GM19397 (cell line): ENCODE data around the gene XRN2.
A peak's percentile ranks its signal among the peaks of the same experiment; 100 is the strongest.

Experiments used
- ATAC-seq: cut with Tn5 transposase; IDR thresholded peaks from one replicate; pipeline ENCODE4 v1.9.1; 2021; ENCODE audit warnings: mild to moderate bottlenecking, moderate library complexity; ENCODE audit not compliant: unreplicated experiment

Gene XRN2, protein sequence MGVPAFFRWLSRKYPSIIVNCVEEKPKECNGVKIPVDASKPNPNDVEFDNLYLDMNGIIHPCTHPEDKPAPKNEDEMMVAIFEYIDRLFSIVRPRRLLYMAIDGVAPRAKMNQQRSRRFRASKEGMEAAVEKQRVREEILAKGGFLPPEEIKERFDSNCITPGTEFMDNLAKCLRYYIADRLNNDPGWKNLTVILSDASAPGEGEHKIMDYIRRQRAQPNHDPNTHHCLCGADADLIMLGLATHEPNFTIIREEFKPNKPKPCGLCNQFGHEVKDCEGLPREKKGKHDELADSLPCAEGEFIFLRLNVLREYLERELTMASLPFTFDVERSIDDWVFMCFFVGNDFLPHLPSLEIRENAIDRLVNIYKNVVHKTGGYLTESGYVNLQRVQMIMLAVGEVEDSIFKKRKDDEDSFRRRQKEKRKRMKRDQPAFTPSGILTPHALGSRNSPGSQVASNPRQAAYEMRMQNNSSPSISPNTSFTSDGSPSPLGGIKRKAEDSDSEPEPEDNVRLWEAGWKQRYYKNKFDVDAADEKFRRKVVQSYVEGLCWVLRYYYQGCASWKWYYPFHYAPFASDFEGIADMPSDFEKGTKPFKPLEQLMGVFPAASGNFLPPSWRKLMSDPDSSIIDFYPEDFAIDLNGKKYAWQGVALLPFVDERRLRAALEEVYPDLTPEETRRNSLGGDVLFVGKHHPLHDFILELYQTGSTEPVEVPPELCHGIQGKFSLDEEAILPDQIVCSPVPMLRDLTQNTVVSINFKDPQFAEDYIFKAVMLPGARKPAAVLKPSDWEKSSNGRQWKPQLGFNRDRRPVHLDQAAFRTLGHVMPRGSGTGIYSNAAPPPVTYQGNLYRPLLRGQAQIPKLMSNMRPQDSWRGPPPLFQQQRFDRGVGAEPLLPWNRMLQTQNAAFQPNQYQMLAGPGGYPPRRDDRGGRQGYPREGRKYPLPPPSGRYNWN

GRCh38 chr20:21303061-21303871 lies at the start of gene XRN2:
TSS of gene XRN2 (plus strand) at chr20:21303331. CDS start at chr20:21303399, 68 bp downstream.
- peak; percentile 97 for ATAC-seq

GRCh38 chr20:21257192-21257591 lies 45.9 kb upstream of the XRN2 start:
- ATAC-seq: no peak

DNA sequence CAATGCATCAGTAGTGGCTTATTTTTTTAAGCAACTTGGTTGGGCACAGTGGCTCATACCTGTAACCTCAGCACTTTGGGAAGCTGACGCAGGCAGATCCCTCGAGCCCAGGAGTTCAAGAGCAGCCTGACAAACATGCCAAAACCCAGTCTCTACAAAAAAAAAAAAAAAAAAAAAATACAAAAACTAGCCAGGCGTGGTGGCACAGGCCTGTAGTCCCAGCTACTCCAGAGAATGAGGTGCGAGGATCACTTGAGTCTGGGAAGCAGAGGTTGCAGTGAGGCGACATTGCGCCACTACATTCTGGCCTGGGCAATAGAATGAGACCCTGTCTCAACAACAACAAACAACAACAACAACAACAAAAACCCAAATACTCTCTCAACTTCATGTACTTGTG lies 44.7 kb upstream of the XRN2 start:
- no peak for ATAC-seq

GRCh38 chr20:21259346-21259745 lies 43.8 kb upstream of the XRN2 start:
- ATAC-seq: no peak

DNA sequence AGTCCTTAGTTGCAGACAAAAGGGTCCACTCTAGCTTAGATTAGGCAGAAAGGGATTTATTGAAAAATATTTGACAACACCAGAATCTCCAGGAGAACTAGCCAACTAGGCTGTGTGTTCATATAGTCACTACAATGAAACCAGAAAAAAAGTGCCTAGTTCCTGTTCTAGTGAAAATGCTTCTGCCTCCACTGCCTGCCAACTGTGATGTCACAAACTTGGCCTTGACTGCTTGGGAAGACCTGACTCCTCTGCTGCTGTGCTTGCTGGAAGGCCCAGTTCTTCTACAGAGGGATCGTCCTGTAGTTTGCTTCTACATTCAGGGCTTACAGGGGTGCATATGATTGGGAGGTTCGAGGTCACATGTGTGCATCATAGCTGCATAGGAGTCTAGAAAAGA lies 40.3 kb upstream of the XRN2 start:
- no peak for ATAC-seq

- ATAC-seq: no peak
Measured at GRCh38 chr20:21265261-21266190, 37.6 kb upstream of the XRN2 start.

- ATAC-seq: no peak
Measured at GRCh38 chr20:21266191-21266536, 37.0 kb upstream of the XRN2 start.

- no peak for ATAC-seq
Measured at GRCh38 chr20:21269772-21270171, 33.4 kb upstream of the XRN2 start.

- ATAC-seq: no peak
Measured at GRCh38 chr20:21270806-21271205, 32.3 kb upstream of the XRN2 start.

- peak; percentile 32 for ATAC-seq
Measured at GRCh38 chr20:21272279-21272678, 30.9 kb upstream of the XRN2 start.

GRCh38 chr20:21272679-21273078 lies 30.5 kb upstream of the XRN2 start:
- peak; percentile 63 for ATAC-seq

DNA sequence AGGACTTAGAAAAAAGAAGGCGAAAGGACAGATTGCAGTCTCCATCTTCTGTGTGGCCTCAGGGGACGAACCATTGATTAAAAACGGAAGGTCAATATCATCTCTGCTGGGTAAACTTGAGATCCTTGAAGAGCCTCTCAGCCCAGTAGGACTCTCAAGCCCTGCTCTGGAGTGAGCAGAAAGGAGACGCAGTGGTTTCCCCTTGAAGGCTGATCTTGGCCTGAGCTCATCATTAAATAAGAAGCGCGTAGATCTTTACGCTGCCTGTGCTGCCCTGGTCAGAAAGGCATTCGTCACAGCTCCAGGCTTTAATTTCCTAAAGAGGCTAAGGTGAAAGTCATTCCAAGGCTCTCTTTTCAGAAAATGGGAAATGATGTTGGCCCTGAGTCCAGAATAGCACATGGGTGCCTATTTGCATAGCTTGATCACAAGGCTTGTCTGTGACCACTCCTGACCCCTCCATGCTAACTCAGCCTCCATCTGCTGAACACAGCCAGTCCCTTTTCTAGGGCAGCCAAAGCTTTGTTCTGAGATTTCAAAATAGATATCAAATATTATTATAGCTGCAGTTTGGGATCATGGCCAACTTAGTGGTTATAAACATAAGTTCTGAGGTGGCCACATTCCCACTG lies 29.3 kb upstream of the XRN2 start:
- ATAC-seq: no peak

DNA sequence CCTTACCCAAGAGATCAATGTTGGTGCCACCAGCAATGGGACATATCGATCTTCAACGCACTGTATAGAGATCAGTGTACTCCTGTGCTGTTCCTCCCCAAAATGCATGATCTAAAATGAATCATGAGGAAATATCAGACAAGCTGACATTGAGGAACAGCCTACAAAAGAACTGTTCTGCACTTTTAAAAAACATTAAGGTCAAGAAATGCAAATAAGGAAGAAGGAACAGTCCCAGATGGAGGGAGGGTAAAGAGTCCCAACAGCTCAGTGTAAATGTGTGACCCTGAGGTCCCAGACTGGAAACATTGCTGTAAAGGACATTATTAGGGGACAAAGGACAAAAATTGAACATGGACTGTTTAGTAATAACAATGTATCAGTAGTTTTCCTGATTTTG lies 24.3 kb upstream of the XRN2 start:
- ATAC-seq: no peak

DNA sequence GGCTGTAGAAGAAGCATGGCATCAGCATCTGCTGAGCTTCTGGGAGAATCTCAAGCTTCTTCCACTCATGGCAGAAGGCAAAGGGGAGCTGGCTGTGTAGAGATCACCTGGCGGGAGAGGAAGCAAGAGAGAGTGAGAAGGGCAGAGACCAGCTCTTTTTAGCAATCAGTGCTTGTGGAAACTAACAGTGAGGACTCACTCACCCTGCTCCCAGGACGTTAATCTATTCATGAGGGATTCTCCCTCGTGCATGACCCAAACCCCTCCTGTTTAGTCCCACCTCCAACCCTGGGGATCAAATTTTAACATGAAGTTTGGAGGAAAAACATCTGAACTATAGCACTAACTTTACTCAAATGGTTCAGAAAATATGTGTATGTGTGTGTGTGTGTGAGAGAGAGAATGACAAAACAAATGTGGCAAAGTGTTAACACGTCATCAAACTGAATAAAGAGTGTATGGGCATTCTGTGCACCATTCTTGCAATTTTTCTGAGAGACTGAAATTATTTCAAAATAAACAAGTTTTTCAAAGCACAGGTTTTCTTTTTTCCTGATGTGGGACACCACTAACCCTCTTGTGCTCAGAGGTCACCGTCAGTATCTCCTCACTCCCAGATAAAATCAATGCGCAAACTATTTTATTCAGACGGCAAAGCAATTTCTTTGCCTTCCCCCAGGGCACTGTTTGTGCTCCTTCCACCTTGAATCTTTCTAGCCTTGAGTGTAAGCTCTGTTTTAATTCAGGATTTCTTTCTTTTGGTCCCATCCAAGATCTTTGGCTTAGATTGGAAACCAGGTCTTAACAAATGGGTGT lies 23.2 kb upstream of the XRN2 start:
- no peak for ATAC-seq

DNA sequence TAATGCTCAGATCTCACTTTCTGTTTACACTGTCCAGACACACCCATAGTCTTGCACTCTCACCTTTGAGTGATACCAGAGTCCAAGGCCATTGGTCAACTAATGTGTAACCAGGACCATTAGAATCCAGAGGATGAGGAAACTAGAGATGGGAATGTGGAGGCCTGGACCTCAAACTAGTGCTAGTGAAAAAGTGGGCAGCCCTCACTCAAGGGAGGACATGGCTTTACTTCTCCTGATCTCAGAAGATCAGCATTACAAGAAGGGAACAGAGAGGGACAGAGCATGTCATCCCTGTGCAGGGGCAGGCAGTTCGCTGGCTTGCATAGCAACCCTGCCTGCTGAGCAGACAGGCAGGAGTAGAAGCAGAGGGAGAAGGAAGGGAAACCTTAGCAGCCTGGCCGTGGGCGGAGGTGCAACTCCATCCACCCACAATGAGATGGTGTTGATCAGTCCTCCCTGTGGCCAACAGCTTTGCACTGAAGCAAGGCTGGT lies 22.6 kb upstream of the XRN2 start:
- no peak for ATAC-seq

- ATAC-seq: no peak
Measured at GRCh38 chr20:21286775-21287174, 16.4 kb upstream of the XRN2 start.

- ATAC-seq: no peak
Measured at GRCh38 chr20:21288587-21289370, 14.4 kb upstream of the XRN2 start.

- no peak for ATAC-seq
Measured at GRCh38 chr20:21289651-21290050, 13.5 kb upstream of the XRN2 start.
